H1 (cell line): ENCODE results near the gene DMPK. TPM values are rescaled to one million over a fixed set of nuclear protein-coding genes. Genes with fewer than 3 reads are reported as not detected.

Experiments
- CTCF ChIA-PET: fragments of 300-600 bp; sonication (Branson Sonifier 250); formaldehyde crosslinking; loops from one replicate; lab custom pipeline; 2021; ENCODE audit not compliant: partially characterized antibody; lab: Charles Lee
- POLR2A ChIA-PET: fragments of 300-600 bp; sonication (Branson Sonifier 250); formaldehyde crosslinking; loops from one replicate; lab custom pipeline; 2021; ENCODE audit warnings: inconsistent platforms; ENCODE audit not compliant: partially characterized antibody; lab: Charles Lee
- DNase-seq, 2 experiments: peaks; one replicate each; pipeline versions ENCODE4 v3.0.0 to v3.0.0-alpha.2; 2010 to 2022; ENCODE audit warnings: low spot score in 2 of 2, low read depth in 1 of 2, mixed read lengths in 1 of 2
- FAIRE-seq: peaks from 2 replicates; lab custom pipeline; 2011; peaks lifted over from hg19 to GRCh38; lab: Jason Lieb, UNC
- H2AFZ ChIP-seq: 2 replicates; pipeline ENCODE4 v1.8.1; 2012; ENCODE audit warnings: low read length, inconsistent platforms
- H2AK5ac ChIP-seq: 2 replicates; pipeline ENCODE4 v1.6.1; 2013; ENCODE audit warnings: low read depth, low read length
- H2BK120ac ChIP-seq: replicated peaks from 2 replicates; pipeline ENCODE3; 2013; ENCODE audit warnings: low read depth, low read length, inconsistent platforms
- H2BK12ac ChIP-seq: 2 replicates; pipeline ENCODE4 v1.6.1; 2013; ENCODE audit warnings: low read depth, low read length
- H2BK15ac ChIP-seq: 2 replicates; pipeline ENCODE4 v1.6.1; 2013; ENCODE audit warnings: low read length
- H2BK20ac ChIP-seq: 2 replicates; pipeline ENCODE4 v1.6.1; 2013; ENCODE audit warnings: low read length
- H2BK5ac ChIP-seq: 2 replicates; pipeline ENCODE4 v1.6.1; 2013; ENCODE audit warnings: low read depth, low read length
- H3K14ac ChIP-seq: 2 replicates; pipeline ENCODE4 v1.6.1; 2013; ENCODE audit warnings: inconsistent platforms; ENCODE audit not compliant: insufficient read length
- H3K18ac ChIP-seq: 2 replicates; pipeline ENCODE4 v1.6.1; 2013; ENCODE audit warnings: low read length; ENCODE audit errors: extremely low read depth
- H3K23ac ChIP-seq: 2 replicates; pipeline ENCODE4 v1.6.1; 2013; ENCODE audit warnings: inconsistent platforms; ENCODE audit not compliant: insufficient read length
- H3K23me2 ChIP-seq: 2 replicates; pipeline ENCODE4 v1.6.1; 2013; ENCODE audit warnings: low read depth, low read length
- H3K27ac ChIP-seq: 2 replicates; pipeline ENCODE4 v1.6.1; 2011; ENCODE audit warnings: low read depth, low read length, inconsistent platforms
- H3K27me3 ChIP-seq, 4 experiments: replicated peaks in 1 of 4; 1 replicate in 1 of 4; 2 replicates in 3 of 4; pipeline versions ENCODE4 v1.6.1 to v1.8.1; 2011 to 2013; ENCODE audit warnings: low read length in 3 of 4, mild to moderate bottlenecking in 3 of 4, inconsistent platforms in 2 of 4, mixed read lengths in 2 of 4, moderate library complexity in 1 of 4; ENCODE audit not compliant: control insufficient read depth in 3 of 4, insufficient read depth in 3 of 4; ENCODE audit errors: extremely low read depth in 1 of 4
- H3K36me3 ChIP-seq, 4 experiments: 2 replicates each; pipeline versions ENCODE4 v1.6.1 to v1.8.1; 2011 to 2013; ENCODE audit warnings: mild to moderate bottlenecking in 4 of 4, low read length in 3 of 4, moderate library complexity in 2 of 4, control low read depth in 1 of 4, inconsistent platforms in 1 of 4; ENCODE audit not compliant: insufficient read depth in 4 of 4, control insufficient read depth in 2 of 4
- H3K4ac ChIP-seq: replicated peaks from 2 replicates; pipeline ENCODE3; 2013; ENCODE audit warnings: low read length, low read depth, mixed read lengths, inconsistent platforms; ENCODE audit not compliant: insufficient read length
- H3K4me1 ChIP-seq, 4 experiments: replicated peaks in 1 of 4; 1 replicate in 1 of 4; 2 replicates in 3 of 4; pipeline versions ENCODE4 v1.6.1 to v1.8.1; 2011 to 2013; ENCODE audit warnings: low read length in 3 of 4, inconsistent platforms in 2 of 4, mixed read lengths in 1 of 4; ENCODE audit not compliant: insufficient read depth in 4 of 4, control insufficient read depth in 3 of 4
- H3K4me2 ChIP-seq, 2 experiments: 2 replicates each; pipeline versions ENCODE4 v1.6.1 to v1.8.1; 2011 to 2013; ENCODE audit warnings: low read depth in 2 of 2, low read length in 2 of 2, control low read depth in 1 of 2, inconsistent platforms in 1 of 2, mild to moderate bottlenecking in 1 of 2; ENCODE audit not compliant: insufficient read depth in 1 of 2
- H3K4me3 ChIP-seq, 4 experiments: fragments of 200-600, 300-600 bp in 1 of 4; sonication (generic), shearing (Covaris generic), sonication (Bioruptor Twin) in 1 of 4; 2 replicates each; pipeline versions ENCODE4 v1.5.1 to v1.8.1; 2011 to 2016; ENCODE audit warnings: low read length in 4 of 4, low read depth in 3 of 4, control low read depth in 2 of 4, inconsistent platforms in 2 of 4, mild to moderate bottlenecking in 2 of 4, mixed read lengths in 1 of 4, moderate library complexity in 1 of 4; ENCODE audit not compliant: insufficient read depth in 2 of 4; ENCODE audit errors: extremely low read depth in 1 of 4
- H3K56ac ChIP-seq: replicated peaks from 2 replicates; pipeline ENCODE3; 2013; ENCODE audit warnings: low read depth, mild to moderate bottlenecking, mixed read lengths, low read length, inconsistent platforms; ENCODE audit not compliant: insufficient read length
- H3K79me1 ChIP-seq: 2 replicates; pipeline ENCODE4 v1.6.1; 2013; ENCODE audit warnings: low read depth, low read length, control low read depth
- H3K79me2 ChIP-seq, 2 experiments: 2 replicates each; pipeline versions ENCODE4 v1.6.1 to v1.8.1; 2012 to 2013; ENCODE audit warnings: low read length in 2 of 2, mild to moderate bottlenecking in 2 of 2, inconsistent platforms in 1 of 2; ENCODE audit not compliant: insufficient read depth in 2 of 2, control insufficient read depth in 1 of 2
- H3K9ac ChIP-seq, 4 experiments: replicated peaks in 1 of 4; 1 replicate in 1 of 4; 2 replicates in 3 of 4; pipeline versions ENCODE4 v1.6.1 to v1.8.1; 2011 to 2013; ENCODE audit warnings: low read depth in 3 of 4, low read length in 3 of 4, control low read depth in 2 of 4, mild to moderate bottlenecking in 2 of 4, moderate library complexity in 2 of 4, inconsistent platforms in 1 of 4; ENCODE audit errors: extremely low read depth in 1 of 4
- H3K9me3 ChIP-seq, 2 experiments: 2 replicates each; pipeline versions ENCODE4 v1.6.1 to v1.8.1; 2012 to 2013; ENCODE audit warnings: mild to moderate bottlenecking in 2 of 2, moderate library complexity in 2 of 2, control low read depth in 1 of 2, inconsistent platforms in 1 of 2, low read depth in 1 of 2, low read length in 1 of 2, mixed read lengths in 1 of 2; ENCODE audit not compliant: insufficient read depth in 2 of 2
- H4K20me1 ChIP-seq, 2 experiments: replicated peaks in 1 of 2; 2 replicates each; pipeline versions ENCODE3 to v1.8.1; 2011 to 2013; ENCODE audit warnings: inconsistent platforms in 2 of 2, low read length in 2 of 2, mild to moderate bottlenecking in 1 of 2; ENCODE audit not compliant: insufficient read depth in 2 of 2, control insufficient read depth in 1 of 2
- H4K5ac ChIP-seq: 2 replicates; pipeline ENCODE4 v1.6.1; 2013; ENCODE audit warnings: low read length, low read depth, mixed read lengths, inconsistent platforms; ENCODE audit not compliant: insufficient read length
- H4K8ac ChIP-seq: 2 replicates; pipeline ENCODE4 v1.8.0; 2013; ENCODE audit warnings: mild to moderate bottlenecking, moderate library complexity, low read length, inconsistent platforms; ENCODE audit not compliant: insufficient read depth; ENCODE audit errors: extremely low read depth
- H4K91ac ChIP-seq: replicated peaks from 2 replicates; pipeline ENCODE3; 2013; ENCODE audit warnings: low read length, mixed read lengths, inconsistent platforms; ENCODE audit not compliant: insufficient read length
- HDAC2 ChIP-seq, 2 experiments: fragments of 300-600 bp in 1 of 2; sonication (generic) in 1 of 2; IDR thresholded peaks; 2 replicates each; pipeline ENCODE4 v1.6.1; 2011 to 2012; ENCODE audit warnings: low read depth in 2 of 2, low read length in 2 of 2, mild to moderate bottlenecking in 2 of 2, moderate library complexity in 2 of 2, borderline replicate concordance in 1 of 2, inconsistent platforms in 1 of 2
- RBBP5 ChIP-seq: IDR thresholded peaks from 2 replicates; pipeline ENCODE4 v1.7.1; 2012; ENCODE audit warnings: low read depth, mild to moderate bottlenecking, inconsistent platforms, low read length, moderate library complexity, borderline replicate concordance
- WGBS, 2 experiments: shearing (Covaris generic) in 1 of 2; methylation state at CpG; one replicate each; pipeline versions ENCODE4 v1.1.6 to v1.1.7; 2013 to 2015; ENCODE audit warnings: low lambda C conversion rate in 2 of 2, mixed read lengths in 2 of 2, inconsistent platforms in 1 of 2, low coverage in 1 of 2, missing lambda C conversion rate in 1 of 2; ENCODE audit not compliant: insufficient replicate concordance in 2 of 2, insufficient coverage in 1 of 2, insufficient read length in 1 of 2; ENCODE audit errors: extremely low coverage in 1 of 2, missing lambda C conversion rate in 1 of 2; 5-methylcytosine and 5-hydroxymethylcytosine counted together
- polyA plus RNA-seq, 7 experiments: library from polyadenylated mRNA; depleted of rRNA in 3 of 7; stranded (reverse) in 5 of 7; unstranded in 2 of 7; fragments of >200 nt in 5 of 7; fragments of 200-250 nt in 2 of 7; gene quantifications; 1 replicate in 5 of 7; 2 replicates in 1 of 7; 4 replicates in 1 of 7; pipeline versions ENCODE4 v1.2.1 to v1.2.3, GENCODE V29; 2011 to 2013; ENCODE audit warnings: missing spikeins in 2 of 7, mixed read lengths in 2 of 7
- total RNA-seq: library from RNA; stranded (reverse); fragmentation: NEBNext Ultra II Directional; extraction: Animal tissue kit (Norgen Biotek cat#: 25700); gene quantifications from 2 replicates; pipeline ENCODE4 v1.2.1, GENCODE V29; 2021

DMPK gene
- total and polyA plus RNA-seq, 2 of the 8 experiments (the other 6 are each of a cell fraction or from before 2014, with no cell fraction given), result 13.7 to 27.4 TPM

- DNase-seq (peak in 1 of 2 experiments; percentile 65), FAIRE-seq (no peak)
- peak overlapping the region; percentile 19 to 41; a peak in 3 of 4 replicates for H3K4me2 ChIP-seq
- POLR2A ChIA-PET, result interaction anchor here (0.5 to 16.2 kb wide), 12 partner anchors 8 to 146 kb away, joined by 3 to 284 read pairs (median 4); partner anchors contain the start of genes FBXO46, IRF2BP1, MEIOSIN and QPCTL
- peak overlapping the region; percentile 71 for H3K18ac ChIP-seq
- peaks cover 0 to 2% (median 0%) of the 10 kb centered on the region in 4 experiments; a peak in 1 of 7 replicates for H3K27me3 ChIP-seq
- no peak overlapping the region for H2BK120ac ChIP-seq
- no peaks in the 10 kb centered on the region for H3K36me3 ChIP-seq
- H3K23ac ChIP-seq, result no peak overlapping the region
- H3K9me3 ChIP-seq, result no peaks in the 10 kb centered on the region
- H2AK5ac ChIP-seq, result peak overlapping the region; percentile 60; the same call in 1 of the 2 replicates
- H2BK15ac ChIP-seq, result peak overlapping the region; percentile 81; the same call in 1 of the 2 replicates
- H4K20me1 ChIP-seq, result peaks cover 0 to 3% of the 10 kb centered on the region in 2 experiments
- H3K79me2 ChIP-seq, result no peaks in the 10 kb centered on the region
- peak overlapping the region; percentile 83 for H4K91ac ChIP-seq
- H3K23me2 ChIP-seq, result peaks cover 20% of the 10 kb centered on the region
- CTCF ChIA-PET, result interaction anchor here (0.7 to 2.4 kb wide), 7 partner anchors 9 to 72 kb away, joined by 3 to 14 read pairs (median 3); partner anchors contain the start of gene QPCTL
- 61% methylated on average over 18 of the region's 21 CpGs; no CpG with 5 or more reads in 1 of the 2 experiments for WGBS, 2 experiments
- no peak overlapping the region for H3K27ac ChIP-seq
- peak overlapping the region; percentile 39; the same call in 1 of the 2 replicates for H2BK12ac ChIP-seq
- H3K4ac ChIP-seq, result no peak overlapping the region
- no peak overlapping the region for H3K56ac ChIP-seq
- no peak overlapping the region for H2AFZ ChIP-seq
- 0 out of 2 replicates have a peak overlapping the region, but pooled peaks have one; percentile 48 for H2BK20ac ChIP-seq
- no peak overlapping the region for H3K14ac ChIP-seq
- no peaks in the 10 kb centered on the region for H3K79me1 ChIP-seq
- peaks cover 7 to 37% (median 29%) of the 10 kb centered on the region in 4 experiments for H3K4me1 ChIP-seq
- H4K5ac ChIP-seq, result no peak overlapping the region
- H3K9ac ChIP-seq, result no peak overlapping the region
- H2BK5ac ChIP-seq, result peak overlapping the region; percentile 81; the same call in 1 of the 2 replicates
- no peak overlapping the region for H4K8ac ChIP-seq
- peak overlapping the region in 1 of 4 experiments; percentile 36; a peak in 1 of 8 replicates for H3K4me3 ChIP-seq
- TF ChIP-seq RBBP5, result no peak
- TF ChIP-seq HDAC2 (IDR thresholded peaks at IDR 0.05; ENCODE audit: borderline replicate concordance in 1 of 2, low read depth in 2 of 2, low read length in 2 of 2), result no peak
These were observed 17.2 kb downstream of the DMPK start for GRCh38 chr19:45764945-45765701.
